IMR-90 (cell line): ENCODE data around the gene ITPK1. TPM values are rescaled to one million over a fixed set of nuclear protein-coding genes. Genes with fewer than 3 reads are reported as not detected.

Experiments
- ATAC-seq: fragments of 200-7000 bp; cut with Tn5 transposase; 2 replicates; pipeline ENCODE4 v1.9.1; 2020; ENCODE audit warnings: low read depth, mild to moderate bottlenecking, moderate library complexity
- BruUV-seq: library from RNA; stranded (reverse); fragments of 400-500 nt; replicated peaks from 2 replicates; lab custom pipeline; 2021; lab: Mats Ljungman, UMichigan
- CTCF ChIA-PET: fragments of 300-600 bp; formaldehyde crosslinking; extraction: SDS; loops from one replicate; lab custom pipeline; 2021; ENCODE audit warnings: antibody characterized with exemption; lab: Yijun Ruan, JAX
- POLR2A ChIA-PET: fragments of 300-600 bp; sonication (Branson Sonifier 250); formaldehyde crosslinking; loops from one replicate; lab custom pipeline; 2022; ENCODE audit warnings: antibody characterized with exemption; ENCODE audit not compliant: unreplicated experiment; lab: Charles Lee
- DNase-seq: peaks from one replicate; pipeline ENCODE4 v3.0.0; 2013
- H2AFZ ChIP-seq: replicated peaks from 2 replicates; pipeline ENCODE3; 2013; ENCODE audit warnings: low read length, mild to moderate bottlenecking; ENCODE audit not compliant: poor library complexity
- H2AK5ac ChIP-seq: 2 replicates; pipeline ENCODE4 v1.6.1; 2013; ENCODE audit warnings: low read depth, low read length, inconsistent platforms
- H2AK9ac ChIP-seq: replicated peaks from 2 replicates; pipeline ENCODE3; 2013; ENCODE audit warnings: mild to moderate bottlenecking, low read depth, low read length, moderate library complexity; ENCODE audit not compliant: poor library complexity
- H2BK120ac ChIP-seq: 2 replicates; pipeline ENCODE4 v1.6.1; 2013; ENCODE audit warnings: low read depth, low read length, inconsistent platforms
- H2BK15ac ChIP-seq: 3 replicates; pipeline ENCODE4 v1.6.1; 2013; ENCODE audit warnings: low read depth, low read length, inconsistent platforms
- H2BK20ac ChIP-seq: 2 replicates; pipeline ENCODE4 v1.6.1; 2013; ENCODE audit warnings: low read depth, mild to moderate bottlenecking, inconsistent platforms, low read length, moderate library complexity
- H2BK5ac ChIP-seq: 2 replicates; pipeline ENCODE4 v1.6.1; 2013; ENCODE audit warnings: mild to moderate bottlenecking, low read depth, low read length, inconsistent platforms; ENCODE audit not compliant: poor library complexity, severe bottlenecking
- H3K14ac ChIP-seq: replicated peaks from 2 replicates; pipeline ENCODE4 v1.6.1; 2013; ENCODE audit warnings: low read depth, low read length, inconsistent platforms
- H3K18ac ChIP-seq: 2 replicates; pipeline ENCODE4 v1.6.1; 2013; ENCODE audit warnings: low read depth, low read length, control low read depth
- H3K23ac ChIP-seq: 2 replicates; pipeline ENCODE4 v1.6.1; 2013; ENCODE audit warnings: low read depth, low read length, inconsistent platforms
- H3K27ac ChIP-seq: 2 replicates; pipeline ENCODE4 v1.5.1; 2013; ENCODE audit warnings: mild to moderate bottlenecking, control low read depth, low read length; ENCODE audit not compliant: insufficient read depth
- H3K27me3 ChIP-seq: 2 replicates; pipeline ENCODE4 v1.6.1; 2013; ENCODE audit warnings: low read length; ENCODE audit not compliant: control insufficient read depth, insufficient read depth
- H3K36me3 ChIP-seq: 2 replicates; pipeline ENCODE4 v1.6.1; 2013; ENCODE audit warnings: low read length, mixed read lengths; ENCODE audit not compliant: control insufficient read depth, insufficient read depth
- H3K4ac ChIP-seq: 2 replicates; pipeline ENCODE4 v1.6.1; 2013; ENCODE audit warnings: low read depth, low read length, inconsistent platforms
- H3K4me1 ChIP-seq: 2 replicates; pipeline ENCODE4 v1.6.1; 2013; ENCODE audit warnings: low read length, mixed read lengths; ENCODE audit not compliant: control insufficient read depth, insufficient read depth
- H3K4me2 ChIP-seq: 2 replicates; pipeline ENCODE4 v1.6.1; 2013; ENCODE audit warnings: low read depth, mild to moderate bottlenecking, control low read depth, low read length, moderate library complexity
- H3K4me3 ChIP-seq: 2 replicates; pipeline ENCODE4 v1.5.1; 2013; ENCODE audit warnings: low read depth, mild to moderate bottlenecking, control low read depth, low read length, moderate library complexity; ENCODE audit not compliant: insufficient read depth
- H3K56ac ChIP-seq: 2 replicates; pipeline ENCODE4 v1.6.1; 2013; ENCODE audit warnings: low read length, inconsistent platforms; ENCODE audit not compliant: insufficient read depth; ENCODE audit errors: extremely low read depth
- H3K79me1 ChIP-seq, 2 experiments: 2 replicates each; pipeline ENCODE4 v1.6.1; 2013; ENCODE audit warnings: low read length in 2 of 2, inconsistent platforms in 1 of 2, low read depth in 1 of 2
- H3K9ac ChIP-seq: 2 replicates; pipeline ENCODE4 v1.6.1; 2013; ENCODE audit warnings: low read depth, low read length, control low read depth
- H3K9me1 ChIP-seq: 2 replicates; pipeline ENCODE4 v1.6.1; 2013; ENCODE audit warnings: low read length, inconsistent platforms; ENCODE audit not compliant: insufficient read depth
- H3K9me3 ChIP-seq: 2 replicates; pipeline ENCODE4 v1.6.1; 2013; ENCODE audit warnings: low read length; ENCODE audit not compliant: control insufficient read depth, insufficient read depth
- H4K20me1 ChIP-seq: 2 replicates; pipeline ENCODE4 v1.6.1; 2013; ENCODE audit warnings: low read length, inconsistent platforms; ENCODE audit not compliant: insufficient read depth
- H4K5ac ChIP-seq: 2 replicates; pipeline ENCODE4 v1.6.1; 2013; ENCODE audit warnings: mild to moderate bottlenecking, low read depth, low read length, control low read depth
- H4K8ac ChIP-seq, 2 experiments: 2 replicates each; pipeline ENCODE4 v1.6.1; 2013; ENCODE audit warnings: low read depth in 2 of 2, low read length in 2 of 2, control low read depth in 1 of 2, inconsistent platforms in 1 of 2
- H4K91ac ChIP-seq: 2 replicates; pipeline ENCODE4 v1.6.1; 2013; ENCODE audit warnings: low read depth, low read length, inconsistent platforms; ENCODE audit not compliant: insufficient read depth
- BHLHE40 ChIP-seq: fragments of 150-350 bp; IDR thresholded peaks from 2 replicates; pipeline ENCODE4 v1.6.1; 2016; ENCODE audit warnings: mild to moderate bottlenecking, low read depth, low read length
- CTCF ChIP-seq: conservative IDR thresholded peaks from 2 replicates; pipeline ENCODE4 v1.5.1; 2012; ENCODE audit warnings: mild to moderate bottlenecking, low read depth, low read length, improper control_type of control experiment
- NFE2L2 ChIP-seq: fragments of 150-350 bp; IDR thresholded peaks from 2 replicates; pipeline ENCODE4 v1.6.1; 2016; ENCODE audit warnings: low read depth, mild to moderate bottlenecking, low read length
- POLR2A ChIP-seq: IDR thresholded peaks from 2 replicates; pipeline ENCODE4 v1.6.1; 2012; ENCODE audit warnings: mild to moderate bottlenecking, low read depth, low read length
- SMC3 ChIP-seq: fragments of 150-350 bp; IDR thresholded peaks from 2 replicates; pipeline ENCODE4 v1.6.1; 2016; ENCODE audit warnings: low read depth, mild to moderate bottlenecking, antibody characterized with exemption, low read length, moderate library complexity
- USF2 ChIP-seq: fragments of 150-350 bp; IDR thresholded peaks from 2 replicates; pipeline ENCODE4 v1.6.1; 2017; ENCODE audit warnings: mild to moderate bottlenecking, antibody characterized with exemption, low read length, low read depth
- WGBS, 2 experiments: methylation state at CpG; one replicate each; pipeline versions ENCODE4 v1.1.5 to v1.1.7; 2013; ENCODE audit warnings: missing lambda C conversion rate in 2 of 2; ENCODE audit not compliant: insufficient read length in 1 of 2; ENCODE audit errors: extremely low coverage in 2 of 2; 5-methylcytosine and 5-hydroxymethylcytosine counted together
- dilution Hi-C: fragments of 300-500 bp; cut with HindIII; formaldehyde crosslinking; loops from one replicate; pipeline ENCODE4 v1.14.3; 2018; ENCODE audit warnings: low sequenced_read_pairs; ENCODE audit not compliant: unreplicated experiment
- in situ Hi-C: fragments of 300-500 bp; cut with MboI; formaldehyde crosslinking; loops from 3 replicates; pipeline ENCODE4 v1.14.3; 2019; ENCODE audit warnings: low sequenced_read_pairs, inconsistent platforms, mixed read lengths
- intact Hi-C: fragments of 100-400 bp; cut with micrococcal nuclease; formaldehyde crosslinking; loops from 2 replicates; pipeline ENCODE4 v1.10.0; 2022
- polyA plus RNA-seq, 3 experiments: library from polyadenylated mRNA; depleted of rRNA; stranded (reverse); fragments of >200 nt; gene quantifications; 2 replicates each; pipeline ENCODE4 v1.2.3, GENCODE V29; 2012; ENCODE audit warnings: low replicate concordance in 1 of 3
- total RNA-seq: library from RNA; depleted of rRNA; stranded (reverse); fragments of >200 nt; gene quantifications from 2 replicates; pipeline ENCODE4 v1.2.3, GENCODE V29; 2012

The ITPK1 gene
- total and polyA plus RNA-seq, 2 of the 4 experiments (the other 2 are of a cell fraction): 21.7 to 26.9 TPM

- BruUV-seq: no TSS peak
- peaks cover 44% of the 10 kb centered on the region for H4K20me1 ChIP-seq
- dilution Hi-C loops: no loop called here
Observed at GRCh38 chr14:93047661-93048060, 68.1 kb downstream of the ITPK1 start.

More at GRCh38 chr14:93047661-93048060, 68.1 kb downstream of the ITPK1 start:
- H2BK5ac ChIP-seq: no peak overlapping the region
- H3K4me2 ChIP-seq: no peak overlapping the region
- H2BK20ac ChIP-seq: no peak overlapping the region
- in situ Hi-C loops: no loop called here
- no peaks in the 10 kb centered on the region for H3K79me1 ChIP-seq
- H2AK5ac ChIP-seq: no peak overlapping the region
- no peak overlapping the region for H4K91ac ChIP-seq
- H3K4me1 ChIP-seq: peaks cover 15% of the 10 kb centered on the region
- ChIA-PET POLR2A (no interaction called here), CTCF (interaction anchor here (0.5 kb wide), 1 partner anchor 51 kb away, joined by 3 read pairs; no protein-coding TSS in a partner anchor)
- H3K23ac ChIP-seq: no peak overlapping the region
- no peaks in the 10 kb centered on the region; the same call in 1 of the 2 replicates for H3K9me1 ChIP-seq
- no peak overlapping the region for H3K18ac ChIP-seq
- ATAC-seq: no peak
- H4K5ac ChIP-seq: no peak overlapping the region
- H4K8ac ChIP-seq: no peak overlapping the region
- no peak overlapping the region for H2BK120ac ChIP-seq
- no peak overlapping the region for H3K27ac ChIP-seq
- H2BK15ac ChIP-seq: no peak overlapping the region
- no peak for TF ChIP-seq USF2
- no peak for TF ChIP-seq BHLHE40
- TF ChIP-seq POLR2A: no peak
- no peak for TF ChIP-seq CTCF
- TF ChIP-seq SMC3: no peak
- TF ChIP-seq NFE2L2: no peak
- H2AK9ac ChIP-seq: no peak overlapping the region
- H3K27me3 ChIP-seq: peaks cover 34% of the 10 kb centered on the region
- no peaks in the 10 kb centered on the region for H3K9me3 ChIP-seq
- no peak overlapping the region for H3K4me3 ChIP-seq
- H3K36me3 ChIP-seq: no peaks in the 10 kb centered on the region
- WGBS, 2 experiments: no CpG with 5 or more reads among the region's 2 CpGs
- intact Hi-C loops: no loop called here
- no peak for DNase-seq
- H3K56ac ChIP-seq: no peak overlapping the region
- no peak overlapping the region for H3K4ac ChIP-seq
- no peak overlapping the region for H3K9ac ChIP-seq
- H2AFZ ChIP-seq: no peak overlapping the region
- H3K14ac ChIP-seq: no peak overlapping the region
